Heart right ventricle (tissue), 16 donors: ENCODE data around the gene HSDL2. TPM values are rescaled to one million over a fixed set of nuclear protein-coding genes. Genes with fewer than 3 reads are reported as not detected.

Experiments used
- ATAC-seq, 8 donors: fragments of 200-7000 bp; cut with Tn5 transposase; one replicate each; pipeline ENCODE4 v1.9.1; 2020; ENCODE audit warnings: mild to moderate bottlenecking in 8 of 8, moderate library complexity in 8 of 8, moderate number of reproducible peaks in 1 of 8
- DNase-seq, 2 donors: peaks; one replicate each; pipeline ENCODE4 v3.0.0-alpha.2; 2020
- H3K27ac ChIP-seq, 10 donors: fragments of 200-600 bp; sonication (generic) in 2 of 10; one replicate each; pipeline versions ENCODE4 v1.5.0 to v1.8.0; 2020 to 2022; ENCODE audit warnings: mild to moderate bottlenecking in 3 of 10
- H3K27me3 ChIP-seq, 7 donors: fragments of 200-600 bp; one replicate each; pipeline ENCODE4 v1.8.0; 2021 to 2022; ENCODE audit warnings: mild to moderate bottlenecking in 2 of 7
- H3K36me3 ChIP-seq, 9 donors: fragments of 200-600 bp; sonication (generic) in 1 of 9; one replicate each; pipeline versions ENCODE4 v1.5.0 to v1.8.0; 2020 to 2022; ENCODE audit warnings: mild to moderate bottlenecking in 2 of 9
- H3K4me1 ChIP-seq, 9 donors: fragments of 200-600 bp; sonication (generic) in 1 of 9; one replicate each; pipeline versions ENCODE4 v1.5.0 to v1.8.0; 2020 to 2022; ENCODE audit warnings: mild to moderate bottlenecking in 4 of 9
- H3K4me3 ChIP-seq, 10 donors: fragments of 200-600 bp; sonication (generic) in 2 of 10; one replicate each; pipeline versions ENCODE4 v1.5.0 to v1.8.0; 2020 to 2022; ENCODE audit warnings: mild to moderate bottlenecking in 7 of 10, moderate library complexity in 2 of 10
- H3K9me3 ChIP-seq, 11 donors: fragments of 200-600 bp in 10 of 11; sonication (generic) in 2 of 11; one replicate each; pipeline versions ENCODE4 v1.5.0 to v1.8.0; 2013 to 2022; ENCODE audit warnings: mild to moderate bottlenecking in 2 of 11, control low read depth in 1 of 11, moderate library complexity in 1 of 11
- CTCF ChIP-seq, 9 donors: fragments of 200-600 bp; sonication (generic) in 2 of 9; IDR thresholded peaks; one replicate each; pipeline versions ENCODE4 v1.5.0 to v1.8.0; 2021 to 2022; ENCODE audit warnings: antibody characterized with exemption in 9 of 9, mild to moderate bottlenecking in 5 of 9, moderate library complexity in 1 of 9
- WGBS, 2 donors: extraction: QIAGEN DNeasy Blood & Tissue Kit; methylation state at CpG; one replicate each; pipeline ENCODE4 v1.1.7; 2013; ENCODE audit warnings: inconsistent platforms in 1 of 2; 5-methylcytosine and 5-hydroxymethylcytosine counted together
- intact Hi-C, 10 donors: fragments of 100-400 bp; cut with DNase I; formaldehyde crosslinking; loops; one replicate each; pipeline versions ENCODE4 v1.11.1 to v1.14.2; 2022
- polyA plus RNA-seq, 2 donors: library from polyadenylated mRNA; stranded (reverse); fragments of 200-250 nt; gene quantifications; one replicate each; pipeline ENCODE4 v1.2.3, GENCODE V29; 2013
- total RNA-seq, 10 donors: library from RNA; stranded (reverse); fragmentation: NEBNext Ultra II Directional in 3 of 10; extraction: Animal tissue kit (Norgen Biotek cat#: 25700) in 3 of 10; gene quantifications; one replicate each; pipeline versions ENCODE4 v1.2.1 to v1.2.4, GENCODE V29; 2021 to 2023
- donor health status: Arrhythmogenic right ventricular cardiomyopathy.
- donor health status: ischemic (EF 13 %, LVEDD 7.1; RV severe dilation, severe dysfunction).
- donor health status: healthy with polysubstance abuse.
- donor health status: DM: no; HTN: yes; CAD: no.
- donor health status: DM: no; HTN: no; CAD: no.
- donor health status: ischemic (EF 25% LVEDD 6.9; RV normal size, moderate dysfunction).
- donor health status: ischemic (EF 25% LVEDD 5.7; RV mildly dilated, moderate dysfunction).
- donor health status: healthy.
- donor health status: DM: yes; HTN: yes; CAD: no.
- donor health status: Ischemic cardiomyopathy.
- donor health status: ischemic (EF 35%, LVEDD 5.7; RV mildly dilated, moderate dysfunction).
- donor health status: nonischemic (EF 11% LVEDD 7.7; RV severe dilation, severe dysfunction).
- donor health status: DM: yes; HTN: yes; CAD: no.
- donor health status: PGD.
- donor health status: ischemic (EF 29% LVEDD 5.4; RV normal size, mild dysfunction).
- donor health status: nonischemic (EF 23%, LVEDD 6.1; RV moderate dilation, normal function).

HSDL2 gene
- total and polyA plus RNA-seq, 12 donors: 36.6 to 238 (median 190) TPM

- H3K27ac ChIP-seq: peak overlapping the region; percentile 90 to 99 (median 97)
- ATAC-seq (peak; percentile 95 to 99 (median 98)), DNase-seq (peak; percentile 100)
- 0% methylated on average over 56 to 57 of the region's 57 CpGs for WGBS, 2 donors
- peak overlapping the region; percentile 65 to 92 (median 80) for H3K4me3 ChIP-seq
- no peaks in the 10 kb centered on the region for H3K9me3 ChIP-seq
- no peaks in the 10 kb centered on the region for H3K27me3 ChIP-seq
- intact Hi-C loops: loop anchor here in 2 of 10 donors (2.0 to 10.0 kb wide), 2 partner anchors 339 to 485 kb away; partner anchors contain the start of genes INIP (in 1 of the 2) and UGCG (in 1 of the 2)
- TF ChIP-seq CTCF (IDR thresholded peaks at IDR 0.05): peak in 2 of 9 donors; percentile 8 to 10
- H3K4me1 ChIP-seq: peaks cover 0 to 60% (median 51%) of the 10 kb centered on the region in 9 donors
- no peaks in the 10 kb centered on the region for H3K36me3 ChIP-seq
These were observed 469 bp upstream of the HSDL2 start for GRCh38 chr9:112379177-112380101.

- intact Hi-C loops: loop anchor here in 1 of 10 donors (2.0 kb wide), 1 partner anchor 338 kb away; the partner anchor contains the start of gene INIP
- WGBS, 2 donors: 24 to 35% methylated on average over 7 of the region's 7 CpGs
- no peaks in the 10 kb centered on the region for H3K36me3 ChIP-seq
- no peak for TF ChIP-seq CTCF (IDR thresholded peaks at IDR 0.05)
- peak in 2 of 8 donors; percentile 18 to 20 for ATAC-seq
- peak overlapping the region; percentile 65 to 92 (median 80) for H3K4me3 ChIP-seq
- peak overlapping the region; percentile 90 to 99 (median 97) for H3K27ac ChIP-seq
- no peaks in the 10 kb centered on the region for H3K27me3 ChIP-seq
- no peak for DNase-seq
- H3K9me3 ChIP-seq: no peaks in the 10 kb centered on the region
- peaks cover 0 to 69% (median 57%) of the 10 kb centered on the region in 9 donors for H3K4me1 ChIP-seq
These were observed 915 bp downstream of the HSDL2 start for GRCh38 chr9:112380825-112381221.

GRCh38 chr9:112382066-112382465, 2.2 kb downstream of the HSDL2 start:
- peak overlapping the region in 1 of 10 donors; percentile 87 for H3K4me3 ChIP-seq
- peaks cover 0 to 63% (median 55%) of the 10 kb centered on the region in 9 donors for H3K4me1 ChIP-seq

More at GRCh38 chr9:112382066-112382465, 2.2 kb downstream of the HSDL2 start:
- intact Hi-C loops: no loop called here
- no peak for DNase-seq
- Histone ChIP-seq H3K36me3 (peaks cover 0 to 3% (median 0%) of the 10 kb centered on the region in 9 donors), H3K9me3 (no peaks in the 10 kb centered on the region), H3K27ac (peak overlapping the region in 1 of 10 donors; percentile 94), H3K27me3 (no peaks in the 10 kb centered on the region)
- no peak for TF ChIP-seq CTCF (IDR thresholded peaks at IDR 0.05)
- WGBS, 2 donors: 89 to 94% methylated on average over 7 of the region's 7 CpGs
- no peak for ATAC-seq
